Right renal cortex interstitium (tissue), 3 donors: ENCODE measurements around the gene ALK. TPM values are rescaled to one million over a fixed set of nuclear protein-coding genes. Genes with fewer than 3 reads are reported as not detected.

Source experiments
- DNase-seq, 3 donors: peaks; one replicate each; pipeline ENCODE4 v3.0.0-alpha.2; 2013; ENCODE audit warnings: low read depth in 3 of 3, low spot score in 2 of 3
- polyA plus RNA-seq, 3 donors: library from polyadenylated mRNA; unstranded; fragments of 120-200 nt; gene quantifications; one replicate each; pipeline ENCODE4 v1.2.1, GENCODE V29; 2013; ENCODE audit not compliant: insufficient read length in 3 of 3

ALK gene
- polyA plus RNA-seq, 3 donors = 0.29 to 0.31 (median 0.29) TPM

GRCh38 chr2:29223851-29224692 lies 697.3 kb downstream of the ALK start:
- DNase-seq = no peak

GRCh38 chr2:29223257-29223656 lies 698.1 kb downstream of the ALK start:
- no peak for DNase-seq

GRCh38 chr2:29222381-29223179 lies 698.8 kb downstream of the ALK start:
- no peak for DNase-seq

DNA sequence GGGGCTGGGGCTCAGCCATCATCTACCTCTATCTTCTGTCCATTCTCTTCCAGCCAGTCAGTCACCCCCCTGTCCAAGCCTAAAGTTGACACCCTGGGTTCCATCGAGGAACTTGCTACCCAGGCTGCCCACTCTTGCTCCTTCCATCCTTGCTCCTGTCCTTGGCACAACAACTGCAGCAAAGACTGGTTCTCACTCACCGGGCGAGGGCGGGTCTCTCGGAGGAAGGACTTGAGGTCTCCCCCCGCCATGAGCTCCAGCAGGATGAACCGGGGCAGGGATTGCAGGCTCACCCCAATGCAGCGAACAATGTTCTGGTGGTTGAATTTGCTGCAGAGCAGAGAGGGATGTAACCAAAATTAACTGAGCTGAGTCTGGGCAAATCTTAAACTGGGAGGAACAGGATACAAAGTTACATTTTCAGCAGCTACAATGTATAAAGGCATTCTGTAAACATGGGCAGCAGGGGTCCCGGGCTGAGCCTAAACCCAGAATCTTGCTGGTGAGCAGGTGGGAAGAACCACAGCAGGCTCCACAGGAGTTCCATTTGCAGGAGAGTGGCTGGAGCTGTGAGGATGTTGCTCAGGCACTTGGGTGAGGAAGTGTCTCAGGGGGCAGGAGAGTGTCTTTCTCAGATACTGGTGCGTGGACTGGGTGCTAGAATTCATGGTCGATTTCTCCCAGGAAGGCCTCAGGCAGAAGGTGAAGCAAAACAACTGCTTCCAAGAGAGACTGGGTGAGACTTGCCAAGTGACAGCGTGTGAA lies 700.7 kb downstream of the ALK start:
- DNase-seq = no peak

- no peak for DNase-seq
Observed at GRCh38 chr2:29219374-29219773, 702.0 kb downstream of the ALK start.

GRCh38 chr2:29218550-29219125 lies 702.7 kb downstream of the ALK start:
- DNase-seq = no peak

DNA sequence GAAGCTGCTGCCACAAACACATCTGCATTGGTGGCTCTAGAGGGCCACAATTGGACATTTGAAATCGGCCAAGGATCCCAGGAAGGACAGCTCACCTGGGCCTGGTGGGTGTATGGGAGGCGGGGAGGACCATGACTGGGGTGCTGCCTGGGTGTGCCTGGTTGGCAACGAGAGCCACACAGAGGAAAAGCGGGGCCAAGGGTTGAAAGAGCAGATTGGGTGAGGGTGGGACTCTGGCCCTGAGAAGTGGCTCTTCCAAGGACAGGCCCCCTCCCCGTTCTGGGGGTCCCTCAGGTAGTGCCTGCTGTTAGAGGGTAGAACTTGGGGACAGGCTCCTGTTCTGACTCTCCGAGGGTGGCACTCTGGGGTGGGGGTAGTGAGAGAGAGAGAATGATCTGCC lies 703.3 kb downstream of the ALK start:
- no peak for DNase-seq

- no peak for DNase-seq
Observed at GRCh38 chr2:29216609-29216909, 704.8 kb downstream of the ALK start.

- DNase-seq = no peak
Observed at GRCh38 chr2:29215739-29216608, 705.4 kb downstream of the ALK start.

GRCh38 chr2:29215073-29215472 lies 706.3 kb downstream of the ALK start:
- no peak for DNase-seq

- no peak for DNase-seq
Observed at GRCh38 chr2:29213888-29214291, 707.5 kb downstream of the ALK start.

GRCh38 chr2:29212009-29212408 lies 709.4 kb downstream of the ALK start:
- DNase-seq = no peak

DNA sequence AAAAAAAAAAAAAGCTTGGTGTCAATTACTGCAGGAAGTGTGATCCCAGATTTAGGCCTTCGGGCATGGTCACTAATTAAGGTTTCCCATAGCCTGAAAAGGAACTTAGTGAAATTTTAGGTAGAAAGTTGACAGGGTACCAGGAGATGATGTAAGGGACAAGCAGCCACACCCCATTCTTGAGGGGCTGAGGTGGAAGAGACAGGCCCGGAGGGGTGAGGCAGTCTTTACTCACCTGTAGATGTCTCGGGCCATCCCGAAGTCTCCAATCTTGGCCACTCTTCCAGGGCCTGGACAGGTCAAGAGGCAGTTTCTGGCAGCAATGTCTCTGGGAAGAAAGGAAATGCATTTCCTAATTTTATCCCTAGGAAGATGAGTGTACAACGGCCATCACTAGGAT lies 711.8 kb downstream of the ALK start:
- no peak for DNase-seq

GRCh38 chr2:29207352-29208148 lies 713.8 kb downstream of the ALK start:
- no peak for DNase-seq

- no peak for DNase-seq
Observed at GRCh38 chr2:29206941-29207340, 714.4 kb downstream of the ALK start.

DNA sequence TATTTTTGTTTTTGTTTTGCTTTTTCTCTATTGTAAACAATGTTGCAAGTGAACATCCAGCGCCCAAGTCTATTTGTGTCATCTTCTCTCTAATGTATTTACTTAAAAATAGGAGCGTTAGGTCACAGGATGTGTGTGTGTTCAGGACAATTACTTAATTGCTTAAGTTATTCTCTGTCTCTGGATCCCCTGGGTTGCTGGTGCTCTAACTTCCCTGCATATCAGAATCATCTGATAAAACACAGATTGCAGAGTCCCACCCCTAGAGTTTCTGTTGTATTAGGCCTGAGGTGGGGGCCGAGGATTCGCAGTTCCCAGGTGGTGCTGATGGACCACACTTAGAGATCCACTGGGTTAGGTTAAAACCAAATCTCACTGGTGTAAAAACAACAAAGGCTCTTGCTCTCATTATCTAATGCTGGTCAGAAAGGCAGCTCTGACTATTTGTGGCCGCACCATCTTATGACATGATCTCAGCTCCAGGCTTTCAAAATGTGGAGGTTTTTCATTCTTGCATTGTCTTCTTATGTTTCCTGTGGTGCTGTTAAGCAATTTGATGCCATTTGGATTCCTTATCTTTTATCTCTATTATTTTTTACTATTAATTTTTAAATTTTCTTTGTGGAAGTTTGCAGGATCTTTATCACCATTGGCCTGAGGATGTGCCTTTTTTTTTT lies 718.4 kb downstream of the ALK start:
- no peak for DNase-seq

DNA sequence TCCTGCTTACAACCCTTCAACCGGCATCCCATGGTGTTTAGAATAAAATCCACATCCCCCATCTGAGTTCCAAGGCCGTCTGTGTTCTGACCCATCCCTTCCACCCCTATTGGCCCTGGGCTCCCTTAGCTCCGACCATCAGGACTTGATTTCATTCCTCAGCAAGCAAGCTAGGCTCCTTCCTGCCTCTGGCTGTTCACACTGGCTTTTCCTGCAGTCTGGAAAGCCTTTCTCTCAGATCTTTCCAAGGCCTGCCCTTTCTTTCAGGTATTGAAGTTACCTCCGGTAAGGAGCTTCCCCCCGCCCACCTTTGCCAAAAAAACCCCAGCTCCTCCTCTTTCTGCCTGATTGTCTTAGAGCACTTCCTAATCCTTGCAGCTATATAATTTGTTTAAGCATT lies 719.4 kb downstream of the ALK start:
- DNase-seq = no peak
